ENCODE data around the gene FMN1.

FMN1 gene

GRCh38 chr15:32802286-32802936 lies 392.1 kb downstream of the FMN1 start:
- DNase-seq, result no peak

GRCh38 chr15:32799936-32800535 lies 394.5 kb downstream of the FMN1 start:
- DNase-seq, result no peak

GRCh38 chr15:32796856-32797255 lies 397.7 kb downstream of the FMN1 start:
- DNase-seq, result no peak

GRCh38 chr15:32794973-32795372 lies 399.5 kb downstream of the FMN1 start:
- no peak for DNase-seq

- DNase-seq, result no peak
These were observed 402.1 kb downstream of the FMN1 start for GRCh38 chr15:32792436-32792835.

- no peak for DNase-seq
These were observed 404.0 kb downstream of the FMN1 start for GRCh38 chr15:32790352-32790999.

GRCh38 chr15:32787949-32788348 lies 406.6 kb downstream of the FMN1 start:
- DNase-seq, result no peak

GRCh38 chr15:32786906-32787305 lies 407.6 kb downstream of the FMN1 start:
- no peak for DNase-seq

- no peak for DNase-seq
These were observed 409.9 kb downstream of the FMN1 start for GRCh38 chr15:32784581-32784980.

- no peak for DNase-seq
These were observed 412.7 kb downstream of the FMN1 start for GRCh38 chr15:32781781-32782180.

GRCh38 chr15:32778391-32779176 lies 415.9 kb downstream of the FMN1 start:
- DNase-seq, result no peak

GRCh38 chr15:32775103-32775502 lies 419.4 kb downstream of the FMN1 start:
- no peak for DNase-seq

- no peak for DNase-seq
These were observed 420.5 kb downstream of the FMN1 start for GRCh38 chr15:32774022-32774421.

- DNase-seq, result no peak
These were observed 427.3 kb downstream of the FMN1 start for GRCh38 chr15:32767236-32767635.

GRCh38 chr15:32766101-32766500 lies 428.4 kb downstream of the FMN1 start:
- no peak for DNase-seq

- no peak for DNase-seq
These were observed 429.3 kb downstream of the FMN1 start for GRCh38 chr15:32765236-32765635.

- DNase-seq, result no peak
These were observed 431.2 kb downstream of the FMN1 start for GRCh38 chr15:32763295-32763694.

GRCh38 chr15:32757426-32757825 lies 437.1 kb downstream of the FMN1 start:
- no peak for DNase-seq

GRCh38 chr15:32750979-32751378 lies 443.5 kb downstream of the FMN1 start:
- no peak for DNase-seq

GRCh38 chr15:32747921-32748342 lies 446.6 kb downstream of the FMN1 start:
- no peak for DNase-seq

- no peak for DNase-seq
These were observed 448.2 kb downstream of the FMN1 start for GRCh38 chr15:32746116-32746857.

GRCh38 chr15:32743411-32744140 lies 450.9 kb downstream of the FMN1 start:
- no peak for DNase-seq

All from hippocampal formation (tissue), 2 donors.